Measurements from ENCODE around the gene PRKAA1.
"Not testable (repeated sequence)": the region's sequence is repeated elsewhere in the genome, so short reads cannot be mapped to it uniquely, and the experiment has no call there.

The PRKAA1 gene

GRCh38 chr5:40733879-40734563 lies 64.2 kb downstream of the PRKAA1 start:
- DNase-seq (ENCODE audit: low read depth, low spot score): no peak

GRCh38 chr5:40733434-40733833 lies 64.7 kb downstream of the PRKAA1 start:
- DNase-seq (ENCODE audit: low read depth, low spot score): no peak

GRCh38 chr5:40722497-40722911 lies 75.7 kb downstream of the PRKAA1 start:
- not testable (repeated sequence) for DNase-seq (ENCODE audit: low read depth, low spot score)

- no peak for DNase-seq (ENCODE audit: low read depth, low spot score)
These were observed 78.1 kb downstream of the PRKAA1 start for GRCh38 chr5:40720069-40720468.

GRCh38 chr5:40717281-40717680 lies 80.9 kb downstream of the PRKAA1 start:
- no peak for DNase-seq (ENCODE audit: low read depth, low spot score)

- no peak for DNase-seq (ENCODE audit: low read depth, low spot score)
These were observed 81.6 kb downstream of the PRKAA1 start for GRCh38 chr5:40716590-40716989.

- DNase-seq (ENCODE audit: low read depth, low spot score): no peak
These were observed 82.2 kb downstream of the PRKAA1 start for GRCh38 chr5:40716000-40716399.

- no peak for DNase-seq (ENCODE audit: low read depth, low spot score)
These were observed 84.2 kb downstream of the PRKAA1 start for GRCh38 chr5:40714001-40714400.

- not testable (repeated sequence) for DNase-seq (ENCODE audit: low read depth, low spot score)
These were observed 87.6 kb downstream of the PRKAA1 start for GRCh38 chr5:40710575-40710974.

All from activated naive CD8-positive, alpha-beta T cell treated with anti-CD3 and anti-CD28 coated beads, Interleukin-2, amount 50 U/mL, for 16 hours (primary cell).